Prostate gland (tissue), 2 donors: ENCODE results near the gene SKIDA1. TPM values are rescaled to one million over a fixed set of nuclear protein-coding genes. Genes with fewer than 3 reads are reported as not detected.

Source experiments
- DNase-seq: peaks from one replicate; pipeline ENCODE4 v3.0.0-alpha.2; 2019; ENCODE audit warnings: low spot score
- H3K27ac ChIP-seq, 2 donors: fragments of 200-600 bp; sonication (generic); 2 replicates each; pipeline ENCODE4 v1.5.1; 2017 to 2019
- H3K27me3 ChIP-seq: fragments of 200-600 bp; sonication (generic); replicated peaks from 2 replicates; pipeline ENCODE4 v1.5.1; 2019; ENCODE audit not compliant: insufficient read depth
- H3K36me3 ChIP-seq, 2 donors: fragments of 200-600 bp; sonication (generic); 1 replicate in 1 of 2; 2 replicates in 1 of 2; pipeline versions ENCODE4 v1.5.1 to v1.8.1; 2017 to 2019
- H3K4me1 ChIP-seq: fragments of 200-600 bp; sonication (generic); replicated peaks from 2 replicates; pipeline ENCODE4 v1.5.1; 2019
- H3K4me3 ChIP-seq, 2 donors: fragments of 200-600 bp; sonication (generic); 2 replicates each; pipeline ENCODE4 v1.5.1; 2017 to 2019
- H3K9me3 ChIP-seq: fragments of 200-600 bp; sonication (generic); 2 replicates; pipeline ENCODE4 v1.5.1; 2017
- CTCF ChIP-seq, 4 experiments: fragments of 200-600 bp in 2 of 4; fragments of 450-650 bp in 2 of 4; sonication (generic) in 2 of 4; IDR thresholded peaks; 1 replicate in 3 of 4; 2 replicates in 1 of 4; pipeline ENCODE4 v1.5.1; 2016 to 2019; ENCODE audit warnings: antibody characterized with exemption in 4 of 4, mild to moderate bottlenecking in 2 of 4, moderate library complexity in 2 of 4
- POLR2A ChIP-seq: fragments of 450-650 bp; IDR thresholded peaks from one replicate; pipeline ENCODE4 v1.6.1; 2016; ENCODE audit warnings: antibody characterized with exemption, mild to moderate bottlenecking
- POLR2AphosphoS5 ChIP-seq: sonication (generic); formaldehyde crosslinking; IDR thresholded peaks from one replicate; pipeline ENCODE4 v1.6.1; 2017; ENCODE audit warnings: antibody characterized with exemption
- WGBS: methylation state at CpG from one replicate; pipeline ENCODE4 v1.1.5; 2018; 5-methylcytosine and 5-hydroxymethylcytosine counted together
- intact Hi-C: fragments of 100-400 bp; cut with DNase I; formaldehyde crosslinking; loops from one replicate; pipeline ENCODE4 v1.14.2; 2022
- total RNA-seq, 2 donors: library from RNA; depleted of rRNA; stranded (reverse); fragments of >200 nt; gene quantifications; one replicate each; pipeline ENCODE4 v1.1.0, GENCODE V29; 2016

SKIDA1 gene
- total RNA-seq, 2 donors from 2014 or later: 1.5 to 4.3 TPM

GRCh38 chr10:21532694-21533466, 7.4 kb upstream of the SKIDA1 start:
- intact Hi-C loops: no loop called here
- H3K27me3 ChIP-seq: no peaks in the 10 kb centered on the region
- no peaks in the 10 kb centered on the region for H3K36me3 ChIP-seq
- H3K4me1 ChIP-seq: no peaks in the 10 kb centered on the region
- DNase-seq: no peak
- H3K9me3 ChIP-seq: no peaks in the 10 kb centered on the region
- 36% methylated on average over 10 of the region's 10 CpGs for WGBS
- peak overlapping the region; percentile 93 to 96 for H3K27ac ChIP-seq
- peak overlapping the region; percentile 86 to 91 for H3K4me3 ChIP-seq
- TF ChIP-seq POLR2A (no peak), POLR2AphosphoS5 (no peak)

DNA sequence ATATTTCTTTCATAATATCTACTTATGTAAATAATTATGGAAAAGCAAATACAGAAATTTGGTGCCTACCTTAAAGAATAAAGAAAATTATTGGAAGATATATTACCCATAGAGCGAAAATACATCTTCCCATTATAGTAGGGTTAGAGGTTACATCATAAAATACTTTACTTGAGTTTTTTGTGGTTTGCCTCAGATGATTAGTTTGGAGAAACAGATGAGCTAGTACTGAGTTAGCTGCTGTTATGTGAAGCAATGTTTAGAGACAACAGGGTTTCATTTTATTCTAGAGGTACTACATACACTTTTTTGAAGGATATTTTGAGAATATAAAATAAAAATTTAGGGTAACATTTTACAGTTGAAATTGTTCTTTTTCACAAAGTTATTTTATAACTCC, 5.7 kb upstream of the SKIDA1 start:
- no peaks in the 10 kb centered on the region for H3K9me3 ChIP-seq
- no peaks in the 10 kb centered on the region for H3K27me3 ChIP-seq
- 80% methylated on average over 1 of the region's 1 CpG for WGBS
- H3K4me1 ChIP-seq: no peaks in the 10 kb centered on the region
- DNase-seq: no peak
- H3K36me3 ChIP-seq: no peaks in the 10 kb centered on the region
- intact Hi-C loops: no loop called here
- no peak for TF ChIP-seq POLR2AphosphoS5
- no peak for TF ChIP-seq POLR2A
- no peak for TF ChIP-seq CTCF (IDR thresholded peaks at IDR 0.05)
- H3K27ac ChIP-seq: peak overlapping the region; percentile 7
- no peak overlapping the region for H3K4me3 ChIP-seq

DNA sequence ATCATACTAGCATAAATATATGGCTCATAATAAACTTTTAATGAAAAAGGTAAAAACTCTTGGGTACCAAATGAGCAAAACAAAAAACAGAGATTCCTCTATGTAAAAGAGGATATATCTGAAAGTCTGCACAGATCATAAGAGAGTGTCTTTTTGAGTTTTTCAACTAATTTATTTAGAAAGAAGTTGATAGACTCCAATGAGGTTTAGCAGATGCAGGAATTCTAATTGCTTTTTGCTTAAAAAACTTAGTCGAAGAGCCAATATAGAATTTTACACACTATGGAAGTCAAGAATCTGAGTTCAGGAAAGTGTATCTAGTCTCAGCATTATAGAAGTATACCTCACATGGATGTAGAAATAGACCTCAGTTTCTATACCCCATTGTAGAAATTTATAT, 5.2 kb upstream of the SKIDA1 start:
- Histone ChIP-seq H3K27me3 (no peaks in the 10 kb centered on the region), H3K27ac (no peak overlapping the region), H3K9me3 (no peaks in the 10 kb centered on the region), H3K4me3 (no peak overlapping the region), H3K36me3 (no peaks in the 10 kb centered on the region), H3K4me1 (no peaks in the 10 kb centered on the region)
- intact Hi-C loops: no loop called here
- DNase-seq: no peak
- WGBS: 95% methylated on average over 1 of the region's 1 CpG
- TF ChIP-seq CTCF (IDR thresholded peaks at IDR 0.05) (no peak), POLR2A (no peak), POLR2AphosphoS5 (no peak)

DNA sequence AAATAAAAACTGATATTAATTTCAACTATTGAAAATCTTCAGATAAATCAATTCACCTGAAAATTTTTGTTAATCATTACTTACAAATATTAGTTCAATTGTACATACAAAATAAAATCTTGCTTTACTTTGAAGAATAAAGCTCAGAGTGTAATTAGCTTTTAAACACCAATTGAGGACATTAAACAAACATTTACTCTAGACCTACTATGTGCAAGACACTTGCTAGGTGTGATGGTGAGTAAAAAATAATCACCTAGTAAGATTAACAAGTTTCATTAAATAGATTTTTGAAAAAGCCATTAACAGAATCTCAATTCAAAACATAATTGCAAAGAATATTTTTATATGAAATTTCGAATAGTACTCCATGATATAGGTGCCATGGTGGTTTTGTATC, 4.7 kb upstream of the SKIDA1 start:
- WGBS: 95% methylated on average over 1 of the region's 1 CpG
- Histone ChIP-seq H3K4me1 (no peaks in the 10 kb centered on the region), H3K27ac (no peak overlapping the region), H3K36me3 (no peaks in the 10 kb centered on the region), H3K27me3 (no peaks in the 10 kb centered on the region), H3K4me3 (no peak overlapping the region), H3K9me3 (no peaks in the 10 kb centered on the region)
- no peak for TF ChIP-seq POLR2A
- TF ChIP-seq POLR2AphosphoS5: no peak
- no peak for TF ChIP-seq CTCF (IDR thresholded peaks at IDR 0.05)
- DNase-seq: no peak
- intact Hi-C loops: no loop called here

GRCh38 chr10:21529032-21529910, 3.8 kb upstream of the SKIDA1 start:
- intact Hi-C loops: loop anchor here (5.0 to 10.0 kb wide), 2 partner anchors 723 to 796 kb away; partner anchors contain the start of gene BMI1
- TF ChIP-seq CTCF (IDR thresholded peaks at IDR 0.05) (no peak), POLR2AphosphoS5 (no peak), POLR2A (no peak)
- no peaks in the 10 kb centered on the region for H3K27me3 ChIP-seq
- H3K4me3 ChIP-seq: no peak overlapping the region
- H3K36me3 ChIP-seq: no peaks in the 10 kb centered on the region
- DNase-seq: no peak
- 84% methylated on average over 9 of the region's 9 CpGs for WGBS
- no peaks in the 10 kb centered on the region for H3K4me1 ChIP-seq
- no peak overlapping the region for H3K27ac ChIP-seq
- H3K9me3 ChIP-seq: no peaks in the 10 kb centered on the region
